Subcutaneous adipose tissue (tissue), 4 donors: ENCODE results near the gene FBXO2. TPM values are rescaled to one million over a fixed set of nuclear protein-coding genes. Genes with fewer than 3 reads are reported as not detected.

Experiments used
- CTCF ChIP-seq: fragments of 450-650 bp; IDR thresholded peaks from one replicate; pipeline ENCODE4 v1.5.1; 2016; ENCODE audit warnings: low read depth, mild to moderate bottlenecking, control low read depth, antibody characterized with exemption, moderate library complexity
- total RNA-seq, 4 donors: library from RNA; depleted of rRNA; stranded (reverse); fragments of >200 nt; gene quantifications; one replicate each; pipeline ENCODE4 v1.1.0, GENCODE V29; 2016

The FBXO2 gene
- total RNA-seq, 4 donors from 2014 or later = 0.22 to 0.51 TPM; not detected in 2

- TF ChIP-seq CTCF = no peak
Observed at GRCh38 chr1:11611638-11612327, 42.4 kb downstream of the FBXO2 start.

- no peak for TF ChIP-seq CTCF
Observed at GRCh38 chr1:11610629-11611180, 43.5 kb downstream of the FBXO2 start.

- no peak for TF ChIP-seq CTCF
Observed at GRCh38 chr1:11606775-11607174, 47.5 kb downstream of the FBXO2 start.

GRCh38 chr1:11602981-11603380 lies 51.2 kb downstream of the FBXO2 start:
- TF ChIP-seq CTCF = no peak

GRCh38 chr1:11602424-11602823 lies 51.8 kb downstream of the FBXO2 start:
- no peak for TF ChIP-seq CTCF

GRCh38 chr1:11600836-11601235 lies 53.4 kb downstream of the FBXO2 start:
- no peak for TF ChIP-seq CTCF

- TF ChIP-seq CTCF = no peak
Observed at GRCh38 chr1:11599891-11600576, 54.2 kb downstream of the FBXO2 start.
